HEK293 (cell line): Measurements from ENCODE around the gene PDIA4.

Experiments used
- ATF2 ChIP-seq: fragments of 450-650 bp; formaldehyde crosslinking; IDR thresholded peaks from 2 replicates; pipeline ENCODE4 v1.5.1; 2016; ENCODE audit warnings: missing biosample characterization, missing genetic modification characterization, low read depth
- BCL11A ChIP-seq: fragments of 450-650 bp; formaldehyde crosslinking; IDR thresholded peaks from 2 replicates; pipeline ENCODE4 v1.5.1; 2016; ENCODE audit warnings: low read depth, missing biosample characterization, missing genetic modification characterization
- HOXC10 ChIP-seq: sonication (generic); formaldehyde crosslinking; IDR thresholded peaks from 2 replicates; pipeline ENCODE4 v1.8.1; 2023; ENCODE audit warnings: mild to moderate bottlenecking, missing genetic modification reagents
- MZF1 ChIP-seq: fragments of 450-650 bp; formaldehyde crosslinking; IDR thresholded peaks from 2 replicates; pipeline ENCODE4 v1.5.1; 2017; ENCODE audit warnings: missing biosample characterization, missing genetic modification characterization, borderline replicate concordance
- SCRT2 ChIP-seq: fragments of 450-650 bp; formaldehyde crosslinking; IDR thresholded peaks from 2 replicates; pipeline ENCODE4 v1.5.1; 2016; ENCODE audit warnings: missing biosample characterization, missing genetic modification characterization
- TRIM28 ChIP-seq: IDR thresholded peaks from 2 replicates; pipeline ENCODE4 v1.6.1; 2011; ENCODE audit warnings: low read length, control low read depth, borderline replicate concordance
- ZNF114 ChIP-seq: fragments of 450-650 bp; formaldehyde crosslinking; IDR thresholded peaks from 2 replicates; pipeline ENCODE4 v1.5.0; 2017; ENCODE audit warnings: missing biosample characterization, missing genetic modification characterization
- ZNF121 ChIP-seq: fragments of 450-650 bp; formaldehyde crosslinking; IDR thresholded peaks from 2 replicates; pipeline ENCODE4 v1.5.1; 2016; ENCODE audit warnings: missing biosample characterization, missing genetic modification characterization
- ZNF174 ChIP-seq: fragments of 450-650 bp; formaldehyde crosslinking; IDR thresholded peaks from 2 replicates; pipeline ENCODE4 v1.5.0; 2017; ENCODE audit warnings: missing biosample characterization, mild to moderate bottlenecking, missing genetic modification characterization
- ZNF184 ChIP-seq: fragments of 450-650 bp; IDR thresholded peaks from 2 replicates; pipeline ENCODE4 v1.5.1; 2018; ENCODE audit warnings: missing biosample characterization, mild to moderate bottlenecking, missing genetic modification characterization
- ZNF19 ChIP-seq: fragments of 450-650 bp; formaldehyde crosslinking; IDR thresholded peaks from 2 replicates; pipeline ENCODE4; 2016; ENCODE audit warnings: missing biosample characterization, missing genetic modification characterization, low read depth
- ZNF324 ChIP-seq: fragments of 450-650 bp; formaldehyde crosslinking; IDR thresholded peaks from 2 replicates; pipeline ENCODE4 v1.5.1; 2016; ENCODE audit warnings: missing biosample characterization, missing genetic modification characterization
- ZNF37A ChIP-seq: fragments of 450-650 bp; IDR thresholded peaks from 2 replicates; pipeline ENCODE4 v1.5.1; 2018; ENCODE audit warnings: missing biosample characterization, missing genetic modification characterization
- ZNF416 ChIP-seq: fragments of 450-650 bp; formaldehyde crosslinking; IDR thresholded peaks from 2 replicates; pipeline ENCODE4 v1.5.1; 2016; ENCODE audit warnings: missing biosample characterization, missing genetic modification characterization
- ZNF501 ChIP-seq: fragments of 450-650 bp; formaldehyde crosslinking; IDR thresholded peaks from 2 replicates; pipeline ENCODE4 v1.5.1; 2016; ENCODE audit warnings: missing biosample characterization, missing genetic modification characterization
- ZNF561 ChIP-seq: fragments of 450-650 bp; IDR thresholded peaks from 2 replicates; pipeline ENCODE4 v1.5.1; 2018; ENCODE audit warnings: missing biosample characterization, missing genetic modification characterization, borderline replicate concordance
- ZNF596 ChIP-seq: fragments of 450-650 bp; IDR thresholded peaks from 2 replicates; pipeline ENCODE4 v1.5.0; 2018; ENCODE audit warnings: missing biosample characterization, mild to moderate bottlenecking, missing genetic modification characterization, moderate library complexity
- ZNF621 ChIP-seq: fragments of 450-650 bp; formaldehyde crosslinking; IDR thresholded peaks from 2 replicates; pipeline ENCODE4 v1.5.1; 2017; ENCODE audit warnings: missing biosample characterization, missing genetic modification characterization
- ZNF624 ChIP-seq: fragments of 450-650 bp; formaldehyde crosslinking; IDR thresholded peaks from 2 replicates; pipeline ENCODE4 v1.5.1; 2017; ENCODE audit warnings: missing biosample characterization, missing genetic modification characterization
- ZNF747 ChIP-seq: fragments of 450-650 bp; formaldehyde crosslinking; IDR thresholded peaks from 2 replicates; pipeline ENCODE4 v1.5.1; 2016; ENCODE audit warnings: missing biosample characterization, missing genetic modification characterization
- ZNF776 ChIP-seq: fragments of 450-650 bp; formaldehyde crosslinking; IDR thresholded peaks from 2 replicates; pipeline ENCODE4 v1.5.0; 2017; ENCODE audit warnings: missing biosample characterization, missing genetic modification characterization, borderline replicate concordance
- TF ChIP-seq, protein P1 (sequence below): fragments of 450-650 bp; IDR thresholded peaks from 2 replicates; pipeline ENCODE4 v1.5.1; 2018; ENCODE audit warnings: missing biosample characterization, missing genetic modification characterization
- TF ChIP-seq, protein P2 (sequence below): fragments of 450-650 bp; formaldehyde crosslinking; IDR thresholded peaks from 2 replicates; pipeline ENCODE4 v1.5.1; 2017; ENCODE audit warnings: missing biosample characterization, mild to moderate bottlenecking, missing genetic modification characterization, moderate library complexity
- TF ChIP-seq, protein P3 (sequence below): fragments of 450-650 bp; formaldehyde crosslinking; IDR thresholded peaks from 2 replicates; pipeline ENCODE4 v1.5.1; 2016; ENCODE audit warnings: missing biosample characterization, missing genetic modification characterization
- TF ChIP-seq, protein P4 (sequence below): fragments of 450-650 bp; formaldehyde crosslinking; conservative IDR thresholded peaks from 2 replicates; pipeline ENCODE4 v1.5.1; 2016; ENCODE audit warnings: low read depth, missing biosample characterization, missing genetic modification characterization
- TF ChIP-seq, protein P5 (sequence below): fragments of 450-650 bp; formaldehyde crosslinking; IDR thresholded peaks from 2 replicates; pipeline ENCODE4 v1.5.1; 2016; ENCODE audit warnings: missing biosample characterization, missing genetic modification characterization, borderline replicate concordance

The PDIA4 gene

DNA sequence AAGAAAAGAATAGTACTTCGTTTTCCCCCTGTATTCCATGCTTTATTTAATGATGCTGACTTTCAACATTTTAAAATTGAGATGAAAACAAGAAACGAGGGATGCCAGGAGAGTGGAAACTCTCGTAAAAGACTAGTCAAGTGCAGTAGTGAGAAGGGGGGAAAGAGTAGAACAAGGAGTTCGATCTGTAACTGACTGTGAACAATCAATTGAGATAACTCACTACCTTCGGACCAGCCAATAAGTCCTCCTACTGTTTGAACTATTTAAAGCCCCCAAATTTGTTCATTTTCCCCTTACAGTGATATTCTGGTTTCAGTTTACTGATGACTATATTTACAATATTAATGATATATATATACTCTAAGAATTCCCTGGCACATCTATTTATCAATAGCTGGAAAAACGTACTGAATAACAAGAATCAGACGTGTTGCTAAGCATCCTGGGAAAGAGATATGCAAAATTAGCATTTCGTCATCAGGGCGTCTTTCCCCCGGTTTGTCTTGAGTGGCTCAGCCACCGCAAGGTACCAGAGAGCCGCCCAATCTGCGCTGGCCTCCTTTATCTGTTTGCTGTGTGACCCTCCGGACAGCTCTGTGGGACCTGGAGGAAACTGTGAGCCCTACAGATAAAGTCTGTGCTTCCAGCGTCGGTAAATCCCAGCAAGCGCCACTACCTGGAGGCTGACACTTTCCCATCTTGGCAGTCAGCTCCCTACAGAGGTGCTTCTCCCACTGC, 41.1 kb downstream of the PDIA4 start (continued):
- TF ChIP-seq, protein P1, sequence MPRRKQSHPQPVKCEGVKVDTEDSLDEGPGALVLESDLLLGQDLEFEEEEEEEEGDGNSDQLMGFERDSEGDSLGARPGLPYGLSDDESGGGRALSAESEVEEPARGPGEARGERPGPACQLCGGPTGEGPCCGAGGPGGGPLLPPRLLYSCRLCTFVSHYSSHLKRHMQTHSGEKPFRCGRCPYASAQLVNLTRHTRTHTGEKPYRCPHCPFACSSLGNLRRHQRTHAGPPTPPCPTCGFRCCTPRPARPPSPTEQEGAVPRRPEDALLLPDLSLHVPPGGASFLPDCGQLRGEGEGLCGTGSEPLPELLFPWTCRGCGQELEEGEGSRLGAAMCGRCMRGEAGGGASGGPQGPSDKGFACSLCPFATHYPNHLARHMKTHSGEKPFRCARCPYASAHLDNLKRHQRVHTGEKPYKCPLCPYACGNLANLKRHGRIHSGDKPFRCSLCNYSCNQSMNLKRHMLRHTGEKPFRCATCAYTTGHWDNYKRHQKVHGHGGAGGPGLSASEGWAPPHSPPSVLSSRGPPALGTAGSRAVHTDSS (tag by site-specific recombination), result peak; percentile 44; the same call in 1 of the 2 replicates
- TF ChIP-seq ZNF184, result peak; percentile 67
- TF ChIP-seq ZNF121 (tag by site-specific recombination), result no peak
- TF ChIP-seq ZNF621 (tag by site-specific recombination), result no peak
- TF ChIP-seq, protein P2, sequence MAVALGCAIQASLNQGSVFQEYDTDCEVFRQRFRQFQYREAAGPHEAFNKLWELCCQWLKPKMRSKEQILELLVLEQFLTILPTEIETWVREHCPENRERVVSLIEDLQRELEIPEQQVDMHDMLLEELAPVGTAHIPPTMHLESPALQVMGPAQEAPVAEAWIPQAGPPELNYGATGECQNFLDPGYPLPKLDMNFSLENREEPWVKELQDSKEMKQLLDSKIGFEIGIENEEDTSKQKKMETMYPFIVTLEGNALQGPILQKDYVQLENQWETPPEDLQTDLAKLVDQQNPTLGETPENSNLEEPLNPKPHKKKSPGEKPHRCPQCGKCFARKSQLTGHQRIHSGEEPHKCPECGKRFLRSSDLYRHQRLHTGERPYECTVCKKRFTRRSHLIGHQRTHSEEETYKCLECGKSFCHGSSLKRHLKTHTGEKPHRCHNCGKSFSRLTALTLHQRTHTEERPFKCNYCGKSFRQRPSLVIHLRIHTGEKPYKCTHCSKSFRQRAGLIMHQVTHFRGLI (tag by site-specific recombination), result peak; percentile 62; the same call in 1 of the 2 replicates
- 0 out of 2 replicates have a peak, but pooled peaks have one; percentile 37 for TF ChIP-seq ZNF37A (tag by site-specific recombination)
- TF ChIP-seq, protein P3, sequence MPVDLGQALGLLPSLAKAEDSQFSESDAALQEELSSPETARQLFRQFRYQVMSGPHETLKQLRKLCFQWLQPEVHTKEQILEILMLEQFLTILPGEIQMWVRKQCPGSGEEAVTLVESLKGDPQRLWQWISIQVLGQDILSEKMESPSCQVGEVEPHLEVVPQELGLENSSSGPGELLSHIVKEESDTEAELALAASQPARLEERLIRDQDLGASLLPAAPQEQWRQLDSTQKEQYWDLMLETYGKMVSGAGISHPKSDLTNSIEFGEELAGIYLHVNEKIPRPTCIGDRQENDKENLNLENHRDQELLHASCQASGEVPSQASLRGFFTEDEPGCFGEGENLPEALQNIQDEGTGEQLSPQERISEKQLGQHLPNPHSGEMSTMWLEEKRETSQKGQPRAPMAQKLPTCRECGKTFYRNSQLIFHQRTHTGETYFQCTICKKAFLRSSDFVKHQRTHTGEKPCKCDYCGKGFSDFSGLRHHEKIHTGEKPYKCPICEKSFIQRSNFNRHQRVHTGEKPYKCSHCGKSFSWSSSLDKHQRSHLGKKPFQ (tag by site-specific recombination), result no peak
- no peak for TF ChIP-seq ZNF747 (tag by site-specific recombination)
- TF ChIP-seq ZNF174, result 0 out of 2 replicates have a peak, but pooled peaks have one; percentile 73
- TF ChIP-seq TRIM28, result no peak
- TF ChIP-seq ZNF561 (tag by site-specific recombination), result 0 out of 2 replicates have a peak, but pooled peaks have one; percentile 23
- TF ChIP-seq BCL11A (tag by site-specific recombination), result no peak
- TF ChIP-seq ZNF416, result no peak
- no peak for TF ChIP-seq ZNF776 (tag by site-specific recombination)
- TF ChIP-seq MZF1 (tag by site-specific recombination), result no peak
- TF ChIP-seq ZNF596 (tag by site-specific recombination), result no peak
- no peak for TF ChIP-seq ZNF114
- TF ChIP-seq, protein P4, sequence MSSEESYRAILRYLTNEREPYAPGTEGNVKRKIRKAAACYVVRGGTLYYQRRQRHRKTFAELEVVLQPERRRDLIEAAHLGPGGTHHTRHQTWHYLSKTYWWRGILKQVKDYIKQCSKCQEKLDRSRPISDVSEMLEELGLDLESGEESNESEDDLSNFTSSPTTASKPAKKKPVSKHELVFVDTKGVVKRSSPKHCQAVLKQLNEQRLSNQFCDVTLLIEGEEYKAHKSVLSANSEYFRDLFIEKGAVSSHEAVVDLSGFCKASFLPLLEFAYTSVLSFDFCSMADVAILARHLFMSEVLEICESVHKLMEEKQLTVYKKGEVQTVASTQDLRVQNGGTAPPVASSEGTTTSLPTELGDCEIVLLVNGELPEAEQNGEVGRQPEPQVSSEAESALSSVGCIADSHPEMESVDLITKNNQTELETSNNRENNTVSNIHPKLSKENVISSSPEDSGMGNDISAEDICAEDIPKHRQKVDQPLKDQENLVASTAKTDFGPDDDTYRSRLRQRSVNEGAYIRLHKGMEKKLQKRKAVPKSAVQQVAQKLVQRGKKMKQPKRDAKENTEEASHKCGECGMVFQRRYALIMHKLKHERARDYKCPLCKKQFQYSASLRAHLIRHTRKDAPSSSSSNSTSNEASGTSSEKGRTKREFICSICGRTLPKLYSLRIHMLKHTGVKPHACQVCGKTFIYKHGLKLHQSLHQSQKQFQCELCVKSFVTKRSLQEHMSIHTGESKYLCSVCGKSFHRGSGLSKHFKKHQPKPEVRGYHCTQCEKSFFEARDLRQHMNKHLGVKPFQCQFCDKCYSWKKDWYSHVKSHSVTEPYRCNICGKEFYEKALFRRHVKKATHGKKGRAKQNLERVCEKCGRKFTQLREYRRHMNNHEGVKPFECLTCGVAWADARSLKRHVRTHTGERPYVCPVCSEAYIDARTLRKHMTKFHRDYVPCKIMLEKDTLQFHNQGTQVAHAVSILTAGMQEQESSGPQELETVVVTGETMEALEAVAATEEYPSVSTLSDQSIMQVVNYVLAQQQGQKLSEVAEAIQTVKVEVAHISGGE (tag by site-specific recombination), result no peak
- no peak for TF ChIP-seq SCRT2
- TF ChIP-seq ZNF501 (tag by site-specific recombination), result no peak; the same call in 1 of the 2 replicates
- TF ChIP-seq HOXC10, result no peak
- TF ChIP-seq ZNF324 (tag by site-specific recombination), result peak; percentile 67
- TF ChIP-seq, protein P5, sequence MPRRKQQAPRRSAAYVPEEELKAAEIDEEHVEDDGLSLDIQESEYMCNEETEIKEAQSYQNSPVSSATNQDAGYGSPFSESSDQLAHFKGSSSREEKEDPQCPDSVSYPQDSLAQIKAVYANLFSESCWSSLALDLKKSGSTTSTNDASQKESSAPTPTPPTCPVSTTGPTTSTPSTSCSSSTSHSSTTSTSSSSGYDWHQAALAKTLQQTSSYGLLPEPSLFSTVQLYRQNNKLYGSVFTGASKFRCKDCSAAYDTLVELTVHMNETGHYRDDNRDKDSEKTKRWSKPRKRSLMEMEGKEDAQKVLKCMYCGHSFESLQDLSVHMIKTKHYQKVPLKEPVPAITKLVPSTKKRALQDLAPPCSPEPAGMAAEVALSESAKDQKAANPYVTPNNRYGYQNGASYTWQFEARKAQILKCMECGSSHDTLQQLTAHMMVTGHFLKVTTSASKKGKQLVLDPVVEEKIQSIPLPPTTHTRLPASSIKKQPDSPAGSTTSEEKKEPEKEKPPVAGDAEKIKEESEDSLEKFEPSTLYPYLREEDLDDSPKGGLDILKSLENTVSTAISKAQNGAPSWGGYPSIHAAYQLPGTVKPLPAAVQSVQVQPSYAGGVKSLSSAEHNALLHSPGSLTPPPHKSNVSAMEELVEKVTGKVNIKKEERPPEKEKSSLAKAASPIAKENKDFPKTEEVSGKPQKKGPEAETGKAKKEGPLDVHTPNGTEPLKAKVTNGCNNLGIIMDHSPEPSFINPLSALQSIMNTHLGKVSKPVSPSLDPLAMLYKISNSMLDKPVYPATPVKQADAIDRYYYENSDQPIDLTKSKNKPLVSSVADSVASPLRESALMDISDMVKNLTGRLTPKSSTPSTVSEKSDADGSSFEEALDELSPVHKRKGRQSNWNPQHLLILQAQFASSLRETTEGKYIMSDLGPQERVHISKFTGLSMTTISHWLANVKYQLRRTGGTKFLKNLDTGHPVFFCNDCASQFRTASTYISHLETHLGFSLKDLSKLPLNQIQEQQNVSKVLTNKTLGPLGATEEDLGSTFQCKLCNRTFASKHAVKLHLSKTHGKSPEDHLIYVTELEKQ, result no peak
- TF ChIP-seq ZNF19, result no peak
- no peak for TF ChIP-seq ZNF624 (tag by site-specific recombination)
- peak; percentile 76 for TF ChIP-seq ATF2 (tag by site-specific recombination)
